ENCODE data around the gene ATP1B1.
A peak's percentile ranks its signal among the peaks of the same experiment; 100 is the strongest.
"Not testable (repeated sequence)": the region's sequence is repeated elsewhere in the genome, so short reads cannot be mapped to it uniquely, and the experiment has no call there.

The ATP1B1 gene

DNA sequence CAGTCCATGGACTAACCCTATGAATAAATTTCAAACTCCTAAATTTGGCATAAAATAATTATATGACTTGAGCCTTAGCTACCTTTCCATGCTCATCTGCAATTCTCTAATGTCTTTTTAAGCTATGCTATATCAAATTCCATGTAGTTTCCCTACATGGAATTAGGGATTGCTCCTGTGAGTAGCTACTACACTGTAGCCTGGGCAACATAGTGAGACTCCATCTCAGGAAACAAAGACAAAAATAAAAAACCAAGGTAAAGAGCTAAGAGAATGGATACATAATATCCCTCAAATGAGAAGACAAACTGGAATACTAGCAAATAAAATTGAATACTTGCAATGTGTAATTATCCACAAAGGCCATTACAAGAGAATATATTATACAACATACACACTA lies 37.5 kb downstream of the ATP1B1 start:
- DNase-seq: no peak

DNA sequence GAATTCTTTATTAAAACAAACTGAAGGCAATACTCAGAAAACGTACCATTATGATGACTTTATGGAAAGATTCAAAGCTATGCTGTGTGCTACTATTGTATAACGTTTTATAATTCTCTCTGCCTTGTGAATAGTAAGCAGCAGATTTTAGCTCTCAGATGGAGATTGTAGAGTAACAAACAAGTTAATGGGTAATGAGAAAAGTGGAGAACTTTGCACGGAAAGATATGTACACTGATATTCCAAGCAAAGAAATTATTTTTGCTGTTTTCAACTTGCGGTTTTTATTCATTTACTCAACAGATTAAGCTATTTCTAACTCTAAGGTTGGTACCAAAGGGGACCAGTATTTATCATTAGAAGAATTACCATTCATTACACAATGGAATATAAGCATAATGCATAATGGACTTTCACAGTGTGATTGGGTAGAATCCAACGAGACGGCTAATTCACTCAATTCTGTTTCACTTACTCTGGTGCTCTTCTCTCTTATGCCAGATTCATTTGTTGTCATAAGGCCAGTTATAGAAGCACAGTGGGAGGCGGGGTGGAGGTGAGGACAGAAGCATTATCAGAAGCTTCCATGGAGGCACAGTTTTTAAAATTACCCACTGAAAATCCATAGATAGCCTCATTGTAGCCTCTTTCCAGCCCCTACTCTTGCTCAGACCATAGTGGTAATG lies 38.6 kb downstream of the ATP1B1 start:
- DNase-seq: no peak

DNA sequence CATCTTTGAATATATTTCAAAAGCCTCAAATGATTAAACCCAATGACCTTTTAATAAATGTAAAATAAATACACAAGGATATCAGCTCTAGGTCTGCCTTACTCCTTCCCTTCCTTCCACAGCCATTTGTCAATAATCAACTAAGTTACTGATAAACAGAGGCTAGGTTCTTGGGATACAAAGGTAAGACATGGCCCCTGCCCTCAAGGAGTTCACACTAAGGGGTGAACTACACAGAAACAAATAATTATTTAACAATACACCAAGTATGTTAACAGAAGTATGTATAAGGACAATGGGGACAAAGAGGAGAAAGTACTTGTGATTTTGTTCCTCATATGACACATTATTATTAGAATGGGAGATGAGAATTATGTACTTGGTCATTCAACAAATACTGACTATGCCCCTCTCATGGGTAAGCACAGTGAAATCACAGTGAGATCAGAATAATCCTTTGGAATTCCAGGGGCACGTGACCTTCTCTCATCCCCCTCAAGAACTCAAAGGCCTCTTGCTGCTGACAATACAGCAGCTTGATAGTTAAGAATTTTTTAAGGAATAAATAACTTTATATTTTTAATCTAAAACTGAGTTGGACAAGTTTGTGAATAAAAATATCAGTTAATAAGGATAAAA lies 40.2 kb downstream of the ATP1B1 start:
- no peak for DNase-seq

DNA sequence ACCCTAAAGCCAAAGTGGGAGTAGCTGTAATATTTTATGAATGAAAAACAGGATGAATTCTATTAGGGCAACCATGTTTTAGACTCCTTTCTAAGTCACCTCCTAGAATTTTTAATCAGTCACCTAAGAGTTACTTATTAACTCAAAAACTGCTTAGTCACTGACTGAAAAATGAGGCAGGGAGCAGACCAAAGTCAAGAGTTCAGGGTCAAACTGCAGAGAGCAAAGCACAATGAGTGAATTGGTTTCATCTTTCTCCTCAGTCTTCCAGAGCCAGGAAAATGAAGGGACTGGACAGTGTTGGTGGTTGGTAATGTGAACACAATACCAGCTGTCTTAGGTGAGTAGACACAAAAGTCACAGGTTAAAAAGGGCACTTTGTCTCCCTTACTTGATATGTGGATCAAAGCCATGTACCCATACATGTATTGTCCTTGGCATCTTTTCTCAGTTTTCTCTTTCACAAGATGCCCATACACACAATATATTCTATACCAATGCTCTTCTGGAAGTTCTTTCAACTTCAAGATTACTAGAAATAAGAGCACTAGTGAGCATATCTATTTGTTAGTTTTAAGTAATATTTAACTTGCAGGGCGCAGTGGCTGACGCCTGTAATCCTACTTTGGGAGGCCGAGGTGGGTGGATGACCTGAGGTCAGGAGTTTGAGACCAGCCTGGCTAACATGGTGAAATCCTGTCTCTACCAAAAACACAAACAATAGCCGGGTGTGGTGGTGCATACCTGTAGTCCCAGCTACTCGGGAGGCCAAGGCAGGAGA lies 42.2 kb downstream of the ATP1B1 start:
- no peak for DNase-seq

DNA sequence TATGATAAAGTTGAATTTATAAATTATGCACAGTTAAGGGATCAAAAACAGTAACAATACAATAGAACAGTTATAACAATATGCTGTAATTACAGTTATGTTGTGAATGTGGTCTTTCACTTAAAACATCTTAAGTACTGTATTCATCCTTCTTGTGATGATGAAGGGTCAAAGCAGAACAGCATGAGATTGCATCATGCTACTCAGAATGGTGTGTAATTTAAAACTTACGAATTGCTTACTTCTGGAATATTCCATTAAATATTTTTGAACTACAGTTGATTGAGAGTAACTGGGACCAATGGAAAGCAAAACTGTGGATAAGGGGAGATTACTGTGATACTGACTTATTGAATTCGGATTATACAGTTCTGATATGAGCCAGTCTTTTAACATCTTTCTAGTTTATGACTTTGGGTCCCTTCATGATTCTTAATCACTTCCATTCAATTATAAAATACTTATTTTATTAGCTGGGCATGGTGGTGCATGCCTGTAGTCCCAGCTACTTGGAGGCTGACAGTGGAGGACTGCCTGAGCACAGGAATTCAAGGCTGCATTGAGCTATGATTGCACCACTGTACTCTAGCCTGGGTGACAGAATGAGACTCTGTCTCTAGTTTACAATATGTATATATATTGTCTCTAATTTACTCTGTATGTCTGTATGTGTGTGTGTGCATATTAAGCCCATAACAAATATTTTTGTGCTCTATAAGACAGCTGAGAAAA lies 43.2 kb downstream of the ATP1B1 start:
- no peak for DNase-seq

DNA sequence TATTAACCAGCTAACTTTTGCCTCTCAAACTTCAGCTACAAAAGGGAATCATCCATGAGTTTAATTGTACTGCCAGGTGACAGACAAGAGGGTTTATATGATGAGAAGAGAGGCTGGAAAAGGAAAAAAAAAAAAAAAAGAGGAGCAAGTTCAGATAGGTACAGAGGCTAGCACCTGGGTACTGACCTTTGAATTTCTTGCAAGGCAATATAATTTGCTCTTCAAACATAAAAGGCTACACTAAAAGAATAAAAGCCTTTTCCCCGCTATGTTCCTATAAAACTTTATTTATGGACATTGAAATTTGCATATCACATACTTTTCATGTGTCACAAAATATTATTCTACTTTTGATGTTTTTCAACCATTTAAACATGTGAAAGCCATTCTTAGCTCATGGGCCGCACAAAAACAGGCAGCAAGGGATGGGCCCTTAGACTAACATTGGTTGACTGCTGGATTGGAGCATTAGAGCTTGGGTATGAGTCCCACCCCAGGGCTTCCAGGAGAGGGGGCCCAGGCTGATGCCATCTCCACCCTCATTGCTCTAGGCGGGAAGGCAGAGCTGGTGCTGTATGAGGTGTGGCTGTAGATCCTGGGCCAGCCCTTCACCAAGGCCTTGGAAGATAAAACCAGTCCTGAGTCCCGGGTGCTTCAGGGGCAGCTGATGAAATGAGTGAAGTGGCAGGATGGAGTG lies 44.3 kb downstream of the ATP1B1 start:
- DNase-seq: no peak

DNA sequence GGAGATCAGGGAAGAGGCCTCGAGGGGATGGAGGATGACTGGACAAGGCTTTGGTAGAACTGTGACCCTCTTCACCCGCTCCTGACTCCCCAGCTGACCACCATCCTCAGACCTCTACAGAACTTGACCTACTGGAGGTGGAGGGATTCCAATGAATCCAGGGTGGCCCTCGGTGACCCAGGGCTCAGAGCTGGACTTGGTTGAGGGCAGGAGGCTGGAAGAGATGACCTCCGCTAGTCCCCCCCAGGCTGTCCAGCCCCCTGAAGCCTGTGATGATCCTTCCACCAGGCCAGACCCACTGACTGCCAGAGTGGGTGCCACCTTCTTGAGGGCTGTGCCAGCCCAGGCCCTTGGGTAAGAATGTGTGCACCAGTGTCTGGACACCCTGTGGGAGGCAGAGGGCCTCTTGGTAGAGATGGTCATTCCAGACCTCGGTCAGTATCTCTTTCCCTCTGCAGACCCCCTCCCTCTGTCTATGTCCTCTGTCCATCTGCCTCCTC lies 44.9 kb downstream of the ATP1B1 start:
- no peak for DNase-seq

DNA sequence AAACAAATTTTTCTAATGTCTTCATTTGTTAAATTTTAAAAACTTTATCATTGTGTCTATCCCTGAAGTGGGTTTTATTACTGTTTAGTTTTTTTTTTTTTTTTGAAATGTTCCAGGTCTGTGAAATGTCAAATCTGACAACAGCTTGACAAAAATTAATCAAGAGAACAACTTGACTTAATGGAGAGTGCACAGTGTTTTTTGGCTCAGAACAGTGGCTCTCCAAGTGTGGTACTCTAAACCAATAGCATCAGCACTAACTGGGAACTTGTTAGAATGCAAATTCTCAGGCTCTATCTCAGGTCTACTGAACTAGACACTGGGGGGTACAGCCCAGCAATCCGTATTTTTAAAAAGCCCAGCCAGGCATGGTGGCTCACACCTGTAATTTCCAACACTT lies 49.2 kb downstream of the ATP1B1 start:
- DNase-seq: no peak

DNA sequence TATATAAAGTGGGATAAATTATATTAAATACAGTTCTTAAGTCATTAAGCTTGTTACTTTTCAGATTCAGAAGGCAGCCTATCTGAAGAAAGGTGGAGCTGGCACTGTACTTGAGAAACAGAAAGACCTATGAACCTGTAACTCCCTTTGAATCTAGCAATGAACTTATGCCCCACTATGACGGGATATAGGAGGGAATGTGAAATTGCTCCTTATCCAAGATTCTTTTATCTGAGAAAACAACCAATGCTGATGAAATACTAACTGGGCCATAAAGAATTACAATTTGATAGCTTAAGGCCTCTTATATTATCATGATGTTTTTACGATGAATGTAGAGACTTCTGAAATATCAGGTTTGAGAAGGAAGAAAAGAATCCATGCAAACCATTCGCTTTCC lies 50.1 kb downstream of the ATP1B1 start:
- DNase-seq: no peak

DNA sequence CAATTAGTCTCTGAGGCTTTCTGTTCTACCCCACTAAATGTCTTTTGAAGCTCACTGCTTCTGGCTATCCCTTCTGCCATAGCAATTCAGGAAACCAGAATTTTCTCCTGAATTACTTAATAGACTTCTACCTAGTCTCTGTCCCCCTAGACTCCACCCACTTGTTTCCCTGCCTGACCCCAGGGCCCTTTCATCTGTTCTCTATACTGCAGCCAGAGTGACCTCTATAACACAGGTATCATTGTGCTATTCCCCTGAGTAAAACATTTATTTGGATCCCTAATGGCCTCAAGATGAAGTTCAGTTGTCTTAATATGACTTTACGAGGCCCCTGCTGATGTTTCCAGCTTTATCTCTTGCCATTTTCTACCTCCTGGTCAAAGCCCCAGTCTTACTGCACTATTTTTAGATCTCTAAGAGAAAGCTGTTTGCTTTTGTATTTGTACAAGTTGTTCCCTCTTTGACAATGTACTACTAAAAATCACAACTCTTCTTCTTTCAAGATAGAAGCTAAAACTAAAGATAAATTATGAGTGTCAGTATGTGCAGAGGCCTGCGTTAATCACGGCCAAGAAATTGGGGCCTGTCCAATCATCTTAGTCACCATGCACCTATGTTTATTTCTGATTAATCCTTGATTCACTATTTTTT lies 54.5 kb downstream of the ATP1B1 start:
- DNase-seq: no peak

DNA sequence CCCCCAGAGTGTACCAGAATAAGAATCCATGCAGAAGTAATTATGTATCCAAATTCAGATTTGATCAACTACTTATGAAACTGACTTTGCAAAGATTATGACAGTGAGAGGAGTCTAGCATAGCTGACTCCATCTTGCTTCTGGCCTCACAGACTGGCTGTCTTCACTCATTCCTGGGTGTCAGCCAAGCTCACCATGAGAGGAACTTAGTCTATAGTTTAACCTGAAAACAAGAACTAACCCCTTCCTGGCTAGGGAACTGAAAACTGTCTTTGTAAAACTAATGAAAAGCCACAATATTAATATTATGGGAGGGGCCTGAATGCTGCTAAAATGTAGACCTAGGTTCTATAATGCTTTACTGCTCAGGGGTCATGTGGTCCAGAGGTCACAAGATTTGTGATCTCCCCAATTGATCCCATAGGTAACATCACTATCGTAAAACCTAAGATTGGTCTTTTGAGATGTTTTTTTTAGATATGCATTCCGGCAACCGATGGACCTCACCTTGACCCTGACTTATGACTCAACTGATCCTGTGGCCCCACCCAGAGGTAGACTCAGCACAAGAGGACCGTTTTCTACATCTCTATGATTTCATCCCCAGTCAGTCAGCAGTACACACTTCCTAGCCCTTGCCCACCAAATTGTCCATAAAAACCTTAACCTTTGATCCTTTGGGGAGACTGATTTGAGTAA lies 55.2 kb downstream of the ATP1B1 start:
- no peak for DNase-seq

DNA sequence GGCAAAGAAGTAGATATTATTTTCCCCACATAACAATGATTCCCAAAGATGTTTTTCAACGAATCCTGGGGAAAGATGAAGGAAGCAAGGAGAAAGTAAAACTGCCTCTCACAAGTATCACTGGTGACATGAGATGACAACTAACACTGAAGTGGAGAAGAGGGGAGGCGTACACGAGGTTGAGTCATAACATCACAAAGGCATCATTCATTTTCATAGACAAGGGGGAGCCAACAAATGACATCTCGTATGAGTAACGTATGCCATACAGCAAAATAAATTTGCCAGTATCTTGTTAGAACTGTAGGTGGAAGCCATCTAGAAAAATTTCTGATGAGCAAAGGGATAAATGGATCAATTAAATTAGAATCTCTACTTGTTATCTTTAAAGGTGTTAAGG lies 56.6 kb downstream of the ATP1B1 start:
- DNase-seq: peak in 1 of 5 experiments; percentile 71

DNA sequence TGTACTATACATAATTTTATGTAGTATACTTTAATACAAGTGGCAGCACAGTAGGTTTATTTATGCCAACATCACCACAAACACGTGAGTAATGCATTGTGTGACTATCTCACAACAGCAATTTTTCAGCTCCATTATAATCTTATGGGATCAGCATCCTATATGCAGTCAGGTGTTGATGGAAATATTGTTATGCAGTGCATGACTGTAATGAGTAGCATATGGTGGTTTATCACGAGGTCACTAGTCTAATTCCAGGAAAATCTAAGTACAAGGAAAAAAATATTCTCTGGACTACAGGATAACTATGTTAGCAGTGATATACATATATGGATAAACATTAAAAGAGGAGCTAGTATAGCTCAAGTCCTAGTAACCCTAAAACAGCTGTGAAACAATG lies 69.0 kb downstream of the ATP1B1 start:
- DNase-seq: no peak

DNA sequence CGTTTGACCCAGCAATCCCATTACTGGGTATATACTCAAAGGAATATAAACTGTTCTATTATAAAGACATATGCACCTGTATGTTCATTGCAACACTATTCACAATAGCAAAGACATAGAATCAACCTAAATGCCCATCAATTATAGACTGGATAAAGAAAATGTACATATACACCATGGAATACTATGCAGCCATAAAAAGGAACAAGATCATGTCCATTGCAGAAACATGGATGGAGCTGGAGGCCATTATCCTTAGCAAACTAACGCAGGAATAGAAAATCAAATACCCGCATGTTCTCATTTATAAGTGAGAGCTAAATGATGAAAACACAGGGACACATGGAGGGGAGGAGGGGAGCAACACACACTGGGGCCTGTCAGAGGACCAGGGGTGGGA lies 72.9 kb downstream of the ATP1B1 start:
- not testable (repeated sequence) for DNase-seq

DNA sequence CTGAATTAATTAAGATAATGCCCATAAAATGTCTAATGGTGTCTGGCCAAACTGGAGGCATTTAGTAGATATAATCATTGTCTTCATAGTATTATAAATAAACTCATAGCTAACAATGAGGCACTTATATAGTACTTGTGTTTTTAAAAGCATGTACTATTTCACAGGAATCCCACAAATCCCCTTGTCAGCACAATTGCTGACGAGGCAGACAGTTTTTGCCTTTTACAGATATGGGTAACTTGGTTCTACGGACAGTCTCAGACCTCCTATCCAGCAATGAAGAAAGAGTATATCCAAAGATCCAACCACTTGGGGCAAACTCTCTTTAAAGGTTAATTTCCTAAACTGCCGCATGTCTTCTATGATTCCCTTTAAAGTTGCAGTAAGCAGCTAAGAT lies 73.7 kb downstream of the ATP1B1 start:
- DNase-seq: no peak

Measured in T-helper 2 cell (primary cell).